ENCODE results near the gene SMARCE1.

SMARCE1 gene

DNA sequence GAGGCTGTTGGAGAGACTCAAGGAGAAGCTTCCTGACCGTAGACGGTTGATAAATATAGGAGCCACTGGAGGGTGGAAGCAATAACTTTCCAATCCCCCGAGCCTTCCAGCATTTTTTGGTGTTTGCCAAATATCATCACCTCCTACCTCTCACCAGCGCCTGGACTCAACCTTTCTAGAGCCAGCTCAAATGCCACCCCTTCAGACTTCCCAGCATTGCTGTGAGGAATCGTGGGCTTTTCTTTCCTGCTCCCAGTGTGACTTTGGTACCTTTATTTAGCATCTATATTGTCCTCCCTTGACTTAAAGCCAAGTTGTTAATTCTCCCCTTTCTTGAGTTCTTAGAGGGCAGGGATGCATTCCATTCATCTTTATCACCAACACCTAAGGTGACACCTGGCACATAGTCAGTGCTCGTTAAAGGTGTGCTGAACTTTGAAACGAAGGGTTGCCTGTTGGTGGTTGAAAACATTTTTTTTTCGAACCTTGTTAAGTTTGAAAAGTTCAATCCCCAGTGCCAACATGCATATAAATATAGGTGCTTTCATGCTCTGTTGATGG lies 47.1 kb downstream of the SMARCE1 start:
- Histone ChIP-seq H3K4me3 (ENCODE audit: low read length) (no peak overlapping the region), H3K56ac (ENCODE audit: low read length) (no peak overlapping the region), H3K36me3 (ENCODE audit: control insufficient read depth, insufficient read depth, low read length) (no peaks in the 10 kb centered on the region), H4K8ac (ENCODE audit: low read depth, low read length) (no peak overlapping the region), H3K79me1 (ENCODE audit: low read length) (no peaks in the 10 kb centered on the region), H3K4ac (ENCODE audit: low read depth, low read length) (no peak overlapping the region), H3K18ac (ENCODE audit: low read length) (no peak overlapping the region), H3K27ac (ENCODE audit: low read depth, low read length) (no peak overlapping the region), H3K4me1 (ENCODE audit: control insufficient read depth, low read depth, low read length) (no peaks in the 10 kb centered on the region), H3K4me2 (ENCODE audit: low read length) (no peak overlapping the region), H3K79me2 (ENCODE audit: control insufficient read depth, insufficient read depth, low read length) (no peaks in the 10 kb centered on the region), H2BK120ac (ENCODE audit: low read depth, low read length) (no peak overlapping the region), H3K23ac (ENCODE audit: low read length) (no peak overlapping the region), H2AK5ac (ENCODE audit: low read length) (no peak overlapping the region), H4K5ac (ENCODE audit: low read length) (no peak overlapping the region), H3K27me3 (ENCODE audit: insufficient read depth, low read length, poor library complexity) (no peaks in the 10 kb centered on the region), H3K9ac (ENCODE audit: low read length) (no peak overlapping the region), H2BK5ac (ENCODE audit: low read length) (no peak overlapping the region), H2BK15ac (replicated peaks; ENCODE audit: low read depth) (no peak overlapping the region)
- WGBS (ENCODE audit: extremely low coverage, insufficient coverage, low lambda C conversion rate): no CpG with 5 or more reads among the region's 8 CpGs
- peak; percentile 50 for DNase-seq

DNA sequence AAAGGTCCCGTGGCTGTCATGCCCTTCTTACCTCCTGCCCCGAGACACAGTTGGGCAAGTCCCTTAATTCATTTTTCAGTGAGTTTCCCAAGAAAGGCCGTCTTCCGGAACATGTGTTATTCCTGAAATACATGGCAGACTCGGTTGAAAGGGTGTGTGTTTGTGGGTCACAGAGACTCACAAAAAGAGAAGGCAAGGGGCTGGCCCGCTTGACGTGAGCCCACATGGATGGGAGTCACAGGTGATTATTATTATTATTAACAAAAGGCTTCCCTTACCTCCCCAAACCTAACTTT lies 48.2 kb downstream of the SMARCE1 start:
- Histone ChIP-seq H4K5ac (ENCODE audit: low read length) (no peak overlapping the region), H3K23ac (ENCODE audit: low read length) (no peak overlapping the region), H3K4me1 (ENCODE audit: control insufficient read depth, low read depth, low read length) (no peaks in the 10 kb centered on the region), H3K36me3 (ENCODE audit: control insufficient read depth, insufficient read depth, low read length) (no peaks in the 10 kb centered on the region), H3K27ac (ENCODE audit: low read depth, low read length) (no peak overlapping the region), H2AK5ac (ENCODE audit: low read length) (no peak overlapping the region), H3K18ac (ENCODE audit: low read length) (no peak overlapping the region), H4K8ac (ENCODE audit: low read depth, low read length) (no peak overlapping the region), H3K4me3 (ENCODE audit: low read length) (no peak overlapping the region), H3K4me2 (ENCODE audit: low read length) (no peak overlapping the region), H2BK120ac (ENCODE audit: low read depth, low read length) (no peak overlapping the region), H3K27me3 (ENCODE audit: insufficient read depth, low read length, poor library complexity) (no peaks in the 10 kb centered on the region), H3K9ac (ENCODE audit: low read length) (no peak overlapping the region), H2BK15ac (replicated peaks; ENCODE audit: low read depth) (no peak overlapping the region), H3K4ac (ENCODE audit: low read depth, low read length) (no peak overlapping the region), H3K56ac (ENCODE audit: low read length) (no peak overlapping the region), H2BK5ac (ENCODE audit: low read length) (no peak overlapping the region), H3K79me2 (ENCODE audit: control insufficient read depth, insufficient read depth, low read length) (no peaks in the 10 kb centered on the region), H3K79me1 (ENCODE audit: low read length) (no peaks in the 10 kb centered on the region)
- no CpG with 5 or more reads among the region's 7 CpGs for WGBS (ENCODE audit: extremely low coverage, insufficient coverage, low lambda C conversion rate)
- DNase-seq: no peak

DNA sequence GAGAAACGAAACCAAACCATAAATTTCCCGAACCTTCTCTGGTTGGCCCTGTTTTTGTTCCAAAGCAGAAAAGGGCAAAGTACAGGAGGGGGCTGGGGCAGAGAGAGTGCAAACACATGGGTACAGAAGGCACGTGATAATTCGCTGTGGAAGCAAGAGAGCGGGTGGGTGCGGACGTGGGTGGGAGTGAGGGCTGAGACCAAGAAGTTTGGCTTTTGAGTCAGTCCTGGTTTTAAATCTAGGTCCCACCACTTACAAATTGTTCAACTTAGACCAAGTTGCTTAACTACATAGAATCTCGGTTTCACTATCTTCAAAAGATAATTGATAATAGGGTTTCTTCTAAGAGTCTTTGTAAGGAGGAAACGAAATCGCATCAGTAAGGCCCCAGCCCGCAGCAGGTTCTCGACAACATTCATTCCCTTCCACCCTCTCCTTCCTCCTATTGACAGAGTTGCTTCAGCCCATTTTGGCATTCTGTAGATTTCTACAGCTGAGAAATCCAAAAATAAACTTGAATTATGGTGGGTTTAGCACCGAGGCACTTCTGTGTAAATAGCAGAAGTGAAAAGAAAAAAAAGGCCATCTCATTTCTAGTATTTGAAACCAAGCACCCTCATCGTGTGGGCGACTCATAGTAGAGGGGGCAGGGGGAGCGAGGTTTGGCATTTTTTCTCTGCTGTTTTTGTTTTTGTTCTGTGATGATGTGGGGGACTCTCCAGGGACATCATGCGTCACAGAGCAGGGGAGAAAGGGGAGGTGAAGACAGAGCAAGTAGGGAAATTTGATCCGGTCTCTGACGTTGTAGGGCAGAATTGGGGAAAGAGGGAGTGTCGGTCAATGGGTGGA lies 48.8 kb downstream of the SMARCE1 start:
- Histone ChIP-seq H3K79me1 (ENCODE audit: low read length) (no peaks in the 10 kb centered on the region), H3K23ac (ENCODE audit: low read length) (no peak overlapping the region), H4K5ac (ENCODE audit: low read length) (no peak overlapping the region), H3K4me3 (ENCODE audit: low read length) (no peak overlapping the region), H3K4ac (ENCODE audit: low read depth, low read length) (no peak overlapping the region), H3K27ac (ENCODE audit: low read depth, low read length) (no peak overlapping the region), H3K56ac (ENCODE audit: low read length) (no peak overlapping the region), H3K9ac (ENCODE audit: low read length) (no peak overlapping the region), H3K36me3 (ENCODE audit: control insufficient read depth, insufficient read depth, low read length) (no peaks in the 10 kb centered on the region), H3K79me2 (ENCODE audit: control insufficient read depth, insufficient read depth, low read length) (no peaks in the 10 kb centered on the region), H2BK120ac (ENCODE audit: low read depth, low read length) (no peak overlapping the region), H2BK15ac (replicated peaks; ENCODE audit: low read depth) (no peak overlapping the region), H2BK5ac (ENCODE audit: low read length) (no peak overlapping the region), H4K8ac (ENCODE audit: low read depth, low read length) (no peak overlapping the region), H3K18ac (ENCODE audit: low read length) (no peak overlapping the region), H2AK5ac (ENCODE audit: low read length) (no peak overlapping the region), H3K4me1 (ENCODE audit: control insufficient read depth, low read depth, low read length) (no peaks in the 10 kb centered on the region), H3K27me3 (ENCODE audit: insufficient read depth, low read length, poor library complexity) (no peaks in the 10 kb centered on the region), H3K4me2 (ENCODE audit: low read length) (no peak overlapping the region)
- DNase-seq: no peak
- WGBS (ENCODE audit: extremely low coverage, insufficient coverage, low lambda C conversion rate): no CpG with 5 or more reads among the region's 20 CpGs

DNA sequence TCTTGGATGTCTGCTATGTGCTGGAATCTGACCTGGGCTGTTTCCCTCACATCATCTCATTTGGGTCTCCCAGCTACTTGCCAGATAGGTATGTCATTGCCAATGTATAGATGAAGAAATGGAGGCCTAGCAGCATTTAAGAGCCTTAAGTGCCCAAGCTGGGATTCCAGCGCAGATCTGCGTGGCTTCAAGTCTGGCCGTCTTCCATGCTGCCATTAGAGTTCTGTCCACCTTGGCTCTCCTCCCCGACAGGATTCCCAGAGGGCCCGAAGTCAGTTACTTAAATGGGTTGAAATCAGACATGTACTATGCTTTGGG lies 49.4 kb downstream of the SMARCE1 start:
- Histone ChIP-seq H3K23ac (ENCODE audit: low read length) (no peak overlapping the region), H2AK5ac (ENCODE audit: low read length) (no peak overlapping the region), H3K27me3 (ENCODE audit: insufficient read depth, low read length, poor library complexity) (no peaks in the 10 kb centered on the region), H4K5ac (ENCODE audit: low read length) (no peak overlapping the region), H3K4me2 (ENCODE audit: low read length) (no peak overlapping the region), H3K56ac (ENCODE audit: low read length) (no peak overlapping the region), H3K27ac (ENCODE audit: low read depth, low read length) (no peak overlapping the region), H3K79me2 (ENCODE audit: control insufficient read depth, insufficient read depth, low read length) (no peaks in the 10 kb centered on the region), H3K4me1 (ENCODE audit: control insufficient read depth, low read depth, low read length) (no peaks in the 10 kb centered on the region), H2BK15ac (replicated peaks; ENCODE audit: low read depth) (no peak overlapping the region), H3K18ac (ENCODE audit: low read length) (no peak overlapping the region), H2BK5ac (ENCODE audit: low read length) (no peak overlapping the region), H3K9ac (ENCODE audit: low read length) (no peak overlapping the region), H3K36me3 (ENCODE audit: control insufficient read depth, insufficient read depth, low read length) (no peaks in the 10 kb centered on the region), H3K79me1 (ENCODE audit: low read length) (no peaks in the 10 kb centered on the region), H3K4me3 (ENCODE audit: low read length) (no peak overlapping the region), H2BK120ac (ENCODE audit: low read depth, low read length) (no peak overlapping the region), H3K4ac (ENCODE audit: low read depth, low read length) (no peak overlapping the region), H4K8ac (ENCODE audit: low read depth, low read length) (no peak overlapping the region)
- no peak for DNase-seq
- no CpG with 5 or more reads among the region's 5 CpGs for WGBS (ENCODE audit: extremely low coverage, insufficient coverage, low lambda C conversion rate)

DNA sequence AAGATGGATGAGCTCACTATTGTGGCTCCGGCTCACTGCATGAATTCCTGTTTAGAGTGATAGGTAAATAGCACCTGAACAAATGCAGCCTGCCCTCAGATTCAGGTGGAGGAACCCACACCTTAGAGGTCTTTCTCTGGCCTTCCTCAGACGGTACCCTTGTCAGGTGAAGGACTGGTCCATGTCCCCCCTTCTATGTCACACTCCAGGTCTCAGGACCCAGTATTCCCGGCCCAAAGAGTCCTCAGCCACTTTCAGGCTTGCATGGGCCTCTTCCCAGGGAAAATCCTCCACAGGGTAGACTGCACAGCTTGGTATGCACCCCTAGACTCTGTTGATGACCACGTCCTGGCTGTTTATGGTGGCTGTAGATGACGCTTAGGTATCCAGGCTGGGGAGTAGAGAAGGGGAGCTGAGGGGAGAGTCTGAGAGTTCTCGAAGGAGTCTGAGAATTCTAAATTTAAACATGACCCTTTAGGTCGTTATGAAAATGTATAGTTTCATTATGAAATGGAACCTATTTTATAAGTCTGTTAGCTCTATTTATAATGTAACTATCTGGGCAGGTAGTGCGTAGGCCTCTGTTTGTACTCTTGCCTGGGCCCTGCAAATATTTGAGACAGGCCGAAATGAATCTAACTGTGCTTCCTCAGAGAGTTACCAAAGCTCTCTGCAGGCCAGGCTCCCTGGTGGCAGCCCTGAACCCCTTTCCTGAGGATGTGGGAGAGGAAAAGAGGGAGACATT lies 49.9 kb downstream of the SMARCE1 start:
- H2BK15ac ChIP-seq (replicated peaks; ENCODE audit: low read depth): no peak overlapping the region
- H3K79me2 ChIP-seq (ENCODE audit: control insufficient read depth, insufficient read depth, low read length): no peaks in the 10 kb centered on the region
- no peaks in the 10 kb centered on the region for H3K36me3 ChIP-seq (ENCODE audit: control insufficient read depth, insufficient read depth, low read length)
- no peak overlapping the region for H4K5ac ChIP-seq (ENCODE audit: low read length)
- H3K9ac ChIP-seq (ENCODE audit: low read length): no peak overlapping the region
- H3K4me1 ChIP-seq (ENCODE audit: control insufficient read depth, low read depth, low read length): no peaks in the 10 kb centered on the region
- no peak for DNase-seq
- H3K56ac ChIP-seq (ENCODE audit: low read length): no peak overlapping the region
- no peak overlapping the region for H3K4me3 ChIP-seq (ENCODE audit: low read length)
- H3K27me3 ChIP-seq (ENCODE audit: insufficient read depth, low read length, poor library complexity): no peaks in the 10 kb centered on the region
- H2BK5ac ChIP-seq (ENCODE audit: low read length): no peak overlapping the region
- H2AK5ac ChIP-seq (ENCODE audit: low read length): no peak overlapping the region
- no peak overlapping the region for H3K18ac ChIP-seq (ENCODE audit: low read length)
- H3K79me1 ChIP-seq (ENCODE audit: low read length): no peaks in the 10 kb centered on the region
- no peak overlapping the region for H3K4ac ChIP-seq (ENCODE audit: low read depth, low read length)
- no peak overlapping the region for H3K23ac ChIP-seq (ENCODE audit: low read length)
- WGBS (ENCODE audit: extremely low coverage, insufficient coverage, low lambda C conversion rate): no CpG with 5 or more reads among the region's 9 CpGs
- H3K27ac ChIP-seq (ENCODE audit: low read depth, low read length): no peak overlapping the region
- no peak overlapping the region for H3K4me2 ChIP-seq (ENCODE audit: low read length)
- H2BK120ac ChIP-seq (ENCODE audit: low read depth, low read length): no peak overlapping the region
- no peak overlapping the region for H4K8ac ChIP-seq (ENCODE audit: low read depth, low read length)

All from mesendoderm (in vitro differentiated cells).